ENCODE measurements around the gene LGR4. TPM values are rescaled to one million over a fixed set of nuclear protein-coding genes. Genes with fewer than 3 reads are reported as not detected.
"Not testable (repeated sequence)": the region's sequence is repeated elsewhere in the genome, so short reads cannot be mapped to it uniquely, and the experiment has no call there.

LGR4 gene
- total RNA-seq, 2 donors from 2014 or later = 0.05 to 0.30 TPM

DNA sequence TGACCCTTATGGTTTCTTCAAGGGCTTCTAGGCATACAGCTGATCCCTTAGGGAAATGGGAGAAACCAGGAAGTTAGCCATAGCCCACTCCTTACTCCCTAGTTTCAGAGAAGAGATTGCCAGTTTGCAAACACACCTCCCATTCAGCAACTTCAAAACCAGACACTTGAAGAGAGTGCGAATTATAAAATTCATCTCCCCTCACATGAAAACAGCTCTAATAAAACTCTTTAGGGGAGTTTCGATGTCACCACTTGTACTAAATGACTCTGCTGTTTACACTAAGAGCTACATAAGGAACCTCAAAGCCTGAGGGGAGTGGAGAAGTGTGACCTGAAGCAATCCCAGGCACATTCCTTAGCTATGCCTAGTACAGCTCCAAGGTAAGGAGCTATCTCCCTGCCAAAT is 8.3 kb downstream of the LGR4 start:
- ATAC-seq (replicated peaks in 1 of 2) (no peak), DNase-seq (no peak)
- Mint-ChIP-seq H3K4me3 (no peak overlapping the region), H3K9me3 (no peaks in the 10 kb centered on the region), H3K4me1 (ENCODE audit: low read depth) (no peaks in the 10 kb centered on the region), H3K27ac (no peak overlapping the region), H3K27me3 (ENCODE audit: low read depth) (peaks cover 17% of the 10 kb centered on the region), H3K36me3 (ENCODE audit: insufficient read depth in 2 of 2) (no peaks in the 10 kb centered on the region)

DNA sequence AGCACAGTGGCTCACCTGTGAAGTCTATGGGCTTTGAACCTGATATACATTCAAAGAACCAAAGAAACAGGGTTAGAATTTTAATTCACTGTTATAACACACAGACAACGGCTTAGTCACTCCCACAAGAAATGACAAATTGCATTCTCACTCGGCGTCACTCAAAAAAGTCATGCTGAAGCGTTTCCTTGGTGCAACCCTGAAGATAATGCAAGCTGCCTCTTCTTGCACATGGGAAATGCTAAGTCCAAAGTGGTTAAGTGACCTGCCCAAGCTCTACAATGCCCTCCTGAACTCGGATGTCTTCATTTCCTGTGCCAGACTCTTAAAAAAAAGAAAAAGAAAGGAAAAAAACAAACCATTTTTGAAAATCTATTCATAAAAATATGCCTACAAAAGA is 10.0 kb downstream of the LGR4 start:
- no peaks in the 10 kb centered on the region for H3K9me3 Mint-ChIP-seq
- no peaks in the 10 kb centered on the region for H3K36me3 Mint-ChIP-seq (ENCODE audit: insufficient read depth in 2 of 2)
- H3K4me3 Mint-ChIP-seq = no peak overlapping the region
- ATAC-seq (replicated peaks in 1 of 2) = no peak
- peaks cover under 1% of the 10 kb centered on the region for H3K27me3 Mint-ChIP-seq (ENCODE audit: low read depth)
- H3K4me1 Mint-ChIP-seq (ENCODE audit: low read depth) = no peaks in the 10 kb centered on the region
- no peak for DNase-seq
- H3K27ac Mint-ChIP-seq = no peak overlapping the region

DNA sequence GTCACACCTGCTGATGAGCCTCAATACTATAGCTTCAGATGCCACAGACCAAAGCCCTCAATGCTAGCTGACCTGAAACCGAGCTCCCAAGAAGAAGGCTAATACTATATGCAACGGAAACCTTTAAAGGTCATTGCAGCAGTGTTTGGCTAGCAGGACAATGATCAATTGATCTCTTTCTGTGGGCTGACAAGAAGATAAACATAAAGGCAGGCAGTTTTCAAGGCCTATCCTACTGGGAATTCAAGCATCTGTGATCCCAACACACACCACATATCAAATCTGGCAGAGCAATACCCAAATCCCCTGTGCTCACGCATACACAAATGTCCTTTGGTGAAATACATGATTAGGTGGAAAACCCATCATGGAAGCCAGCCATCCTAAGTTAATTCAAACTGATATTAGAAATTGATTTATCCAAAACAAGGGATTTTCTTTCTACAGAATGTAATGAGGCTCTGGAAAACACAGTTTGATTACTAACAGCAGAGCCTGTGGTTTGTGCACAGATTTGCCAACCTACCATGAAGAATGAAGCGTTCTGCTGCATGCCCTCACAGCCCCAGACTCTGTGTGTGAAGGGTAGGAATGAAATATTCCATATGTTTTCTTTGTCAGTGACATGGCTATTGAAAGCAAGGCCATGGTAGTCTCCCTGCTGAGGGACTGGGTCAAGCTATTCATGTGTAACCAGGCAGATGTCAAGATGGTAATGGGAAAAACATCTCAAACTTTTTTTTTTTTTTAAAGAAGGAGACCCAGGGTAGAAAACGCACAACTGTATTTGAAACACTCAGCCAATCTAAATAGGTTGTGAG is 12.2 kb downstream of the LGR4 start:
- Mint-ChIP-seq H3K27me3 (ENCODE audit: low read depth) (peaks cover 9% of the 10 kb centered on the region), H3K27ac (no peak overlapping the region), H3K4me1 (ENCODE audit: low read depth) (no peaks in the 10 kb centered on the region), H3K9me3 (no peaks in the 10 kb centered on the region), H3K4me3 (no peak overlapping the region), H3K36me3 (ENCODE audit: insufficient read depth in 2 of 2) (no peaks in the 10 kb centered on the region)
- DNase-seq (no peak), ATAC-seq (replicated peaks in 1 of 2) (no peak)

DNA sequence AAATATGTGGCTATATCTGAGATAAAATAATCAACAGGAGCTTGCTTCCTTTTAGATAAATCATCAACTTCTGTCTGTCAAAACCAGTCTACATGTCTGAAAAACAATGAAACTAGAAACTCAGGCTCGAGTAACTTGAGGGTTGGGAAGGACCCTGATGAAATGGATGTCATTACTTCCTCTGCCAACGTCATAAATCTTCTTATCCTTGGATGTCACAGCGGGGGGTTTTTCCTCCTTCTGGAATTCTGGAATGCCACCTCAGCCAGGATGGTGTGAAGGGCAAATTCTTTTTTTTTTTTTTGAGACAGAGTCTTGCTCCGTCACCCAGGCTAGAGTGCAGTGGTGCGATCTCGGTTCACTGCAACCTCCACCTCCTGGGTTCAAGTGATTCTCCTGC is 13.4 kb downstream of the LGR4 start:
- no peaks in the 10 kb centered on the region for H3K4me1 Mint-ChIP-seq (ENCODE audit: low read depth)
- H3K4me3 Mint-ChIP-seq = no peak overlapping the region
- no peak overlapping the region for H3K27ac Mint-ChIP-seq
- peaks cover 10% of the 10 kb centered on the region for H3K27me3 Mint-ChIP-seq (ENCODE audit: low read depth)
- DNase-seq (no peak), ATAC-seq (replicated peaks in 1 of 2) (no peak)
- H3K36me3 Mint-ChIP-seq (ENCODE audit: insufficient read depth in 2 of 2) = no peaks in the 10 kb centered on the region
- no peaks in the 10 kb centered on the region for H3K9me3 Mint-ChIP-seq

DNA sequence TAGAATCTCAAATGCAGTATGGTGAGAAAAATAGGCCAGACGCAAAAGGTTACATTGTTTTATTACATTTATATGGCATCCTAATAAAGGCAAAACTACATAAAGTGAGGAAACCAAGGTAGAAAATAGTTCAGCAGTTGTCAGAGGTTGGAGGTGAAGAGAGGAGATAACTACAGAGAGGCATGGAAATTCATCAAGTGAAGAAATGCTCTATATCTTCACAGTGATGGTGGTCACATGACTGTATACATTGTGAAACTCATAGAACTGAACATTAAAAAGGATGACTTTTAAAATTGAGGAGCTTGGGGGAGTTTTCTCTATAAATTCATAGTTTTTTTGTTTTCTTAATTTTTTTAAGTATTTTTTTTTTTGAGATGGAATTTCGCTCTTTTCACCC is 14.4 kb downstream of the LGR4 start:
- no peak overlapping the region for H3K27ac Mint-ChIP-seq
- peaks cover 0 to 1% of the 10 kb centered on the region in 2 donors for H3K9me3 Mint-ChIP-seq
- H3K36me3 Mint-ChIP-seq (ENCODE audit: insufficient read depth in 2 of 2) = no peaks in the 10 kb centered on the region
- no peak for ATAC-seq (replicated peaks in 1 of 2)
- H3K27me3 Mint-ChIP-seq (ENCODE audit: low read depth) = peaks cover 10% of the 10 kb centered on the region
- no peaks in the 10 kb centered on the region for H3K4me1 Mint-ChIP-seq (ENCODE audit: low read depth)
- no peak for DNase-seq
- no peak overlapping the region for H3K4me3 Mint-ChIP-seq

DNA sequence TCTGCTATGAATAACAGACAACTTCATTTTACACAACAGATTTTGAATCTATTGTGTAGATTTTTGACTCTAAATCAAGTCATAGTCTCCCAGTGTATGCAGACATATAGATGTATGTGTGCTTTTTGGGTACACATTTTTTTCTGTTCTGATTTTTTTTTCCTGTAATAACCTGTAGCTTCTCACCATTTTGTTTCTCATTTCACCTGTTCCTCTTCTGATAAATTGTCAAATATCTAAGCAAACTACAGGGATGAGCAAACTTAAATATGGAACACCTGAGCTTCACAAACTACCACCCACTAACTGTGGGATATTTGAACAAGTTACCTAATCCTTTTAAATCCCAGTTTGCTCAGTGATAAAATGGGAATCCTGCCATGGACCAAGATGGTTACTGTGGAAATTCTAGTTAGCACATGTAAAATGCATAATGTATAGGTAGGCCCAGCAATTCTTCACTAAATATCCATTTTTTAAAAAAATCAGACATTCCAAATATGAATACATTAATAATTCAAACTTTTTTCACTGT is 15.7 kb downstream of the LGR4 start:
- H3K4me1 Mint-ChIP-seq (ENCODE audit: low read depth) = no peaks in the 10 kb centered on the region
- DNase-seq (no peak), ATAC-seq (replicated peaks in 1 of 2) (no peak)
- no peak overlapping the region for H3K27ac Mint-ChIP-seq
- H3K27me3 Mint-ChIP-seq (ENCODE audit: low read depth) = peaks cover 10% of the 10 kb centered on the region
- H3K4me3 Mint-ChIP-seq = no peak overlapping the region
- H3K9me3 Mint-ChIP-seq = peaks cover 0 to 1% of the 10 kb centered on the region in 2 donors
- no peaks in the 10 kb centered on the region for H3K36me3 Mint-ChIP-seq (ENCODE audit: insufficient read depth in 2 of 2)

DNA sequence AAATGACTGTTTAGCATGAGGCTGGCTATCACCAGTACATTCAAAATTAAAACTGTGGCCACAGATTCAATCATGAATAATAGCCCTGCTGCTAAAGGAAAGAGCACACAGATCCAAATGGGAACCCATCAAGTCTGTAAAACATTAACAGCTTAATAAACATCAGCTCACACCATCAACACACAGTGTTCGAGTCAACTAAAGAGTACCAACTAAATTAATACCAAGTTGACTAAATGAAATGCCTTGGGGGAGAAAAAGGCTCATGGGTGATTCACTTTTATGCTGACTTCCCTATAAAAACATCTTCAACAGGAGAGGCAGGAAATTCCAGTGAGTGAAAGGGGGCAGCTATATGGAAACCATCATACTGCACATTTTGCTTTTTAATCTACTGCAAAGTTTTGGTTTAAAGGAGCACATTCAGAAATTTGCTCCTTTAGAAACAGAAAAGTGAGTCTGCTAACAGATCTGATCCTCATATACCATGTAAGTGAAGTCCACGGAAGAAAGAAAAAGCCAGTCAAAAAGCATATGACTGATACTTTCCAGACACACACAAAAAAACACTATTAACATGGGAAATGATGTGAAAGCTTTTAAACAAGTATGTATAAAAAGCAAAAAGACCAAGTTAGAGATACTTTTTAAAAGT is 16.3 kb downstream of the LGR4 start:
- Mint-ChIP-seq H3K9me3 (peaks cover 0 to 1% of the 10 kb centered on the region in 2 donors), H3K27me3 (ENCODE audit: low read depth) (peaks cover 10% of the 10 kb centered on the region), H3K4me3 (no peak overlapping the region), H3K4me1 (ENCODE audit: low read depth) (no peaks in the 10 kb centered on the region), H3K36me3 (ENCODE audit: insufficient read depth in 2 of 2) (no peaks in the 10 kb centered on the region), H3K27ac (no peak overlapping the region)
- ATAC-seq (replicated peaks in 1 of 2) = no peak
- no peak for DNase-seq

DNA sequence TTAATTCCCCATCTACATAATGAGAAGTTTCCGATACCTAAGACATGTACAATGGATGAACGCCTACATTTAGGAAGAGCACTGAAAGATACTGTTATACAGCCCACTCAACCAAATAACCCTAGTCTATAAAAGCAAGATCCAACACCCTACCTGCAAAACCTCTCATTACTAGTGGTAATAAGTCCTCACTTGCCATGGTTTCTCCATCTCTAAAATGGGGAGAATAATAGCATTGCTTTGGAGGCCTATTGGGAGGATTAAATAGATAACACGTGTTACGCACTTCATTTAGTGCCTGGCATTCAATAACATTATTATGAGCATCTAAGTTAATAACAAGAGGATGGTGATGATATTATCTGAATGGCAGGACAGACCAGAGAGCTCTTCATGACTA is 16.9 kb downstream of the LGR4 start:
- no peaks in the 10 kb centered on the region for H3K4me1 Mint-ChIP-seq (ENCODE audit: low read depth)
- no peak overlapping the region for H3K27ac Mint-ChIP-seq
- H3K27me3 Mint-ChIP-seq (ENCODE audit: low read depth) = peaks cover 10% of the 10 kb centered on the region
- DNase-seq = no peak
- H3K4me3 Mint-ChIP-seq = no peak overlapping the region
- ATAC-seq (replicated peaks in 1 of 2) = no peak
- H3K36me3 Mint-ChIP-seq (ENCODE audit: insufficient read depth in 2 of 2) = no peaks in the 10 kb centered on the region
- peaks cover 0 to 1% of the 10 kb centered on the region in 2 donors for H3K9me3 Mint-ChIP-seq

DNA sequence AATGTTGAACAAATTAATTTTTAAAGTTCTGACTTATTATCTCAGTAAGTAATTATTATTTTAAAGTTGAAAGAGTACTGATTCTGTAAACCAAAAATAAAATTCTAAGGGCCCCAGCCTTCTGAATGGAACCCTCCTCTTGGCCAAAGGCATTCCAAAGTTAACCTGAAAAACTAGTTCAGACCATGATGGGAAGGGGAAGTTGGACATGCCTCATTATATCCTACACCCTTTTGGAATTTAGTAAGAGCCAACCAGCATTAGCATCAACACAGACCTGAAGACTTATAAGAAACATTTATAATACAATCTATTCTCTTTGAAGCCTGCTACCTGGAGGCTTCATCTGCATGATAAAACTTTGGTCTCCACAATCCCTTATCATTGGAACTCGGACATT is 18.9 kb downstream of the LGR4 start:
- Mint-ChIP-seq H3K27me3 (ENCODE audit: low read depth) (peaks cover 10% of the 10 kb centered on the region), H3K9me3 (peaks cover 0 to 1% of the 10 kb centered on the region in 2 donors), H3K36me3 (ENCODE audit: insufficient read depth in 2 of 2) (no peaks in the 10 kb centered on the region), H3K4me3 (no peak overlapping the region), H3K27ac (peak overlapping the region; percentile 13), H3K4me1 (ENCODE audit: low read depth) (no peaks in the 10 kb centered on the region)
- DNase-seq = no peak
- ATAC-seq (replicated peaks in 1 of 2) = no peak

DNA sequence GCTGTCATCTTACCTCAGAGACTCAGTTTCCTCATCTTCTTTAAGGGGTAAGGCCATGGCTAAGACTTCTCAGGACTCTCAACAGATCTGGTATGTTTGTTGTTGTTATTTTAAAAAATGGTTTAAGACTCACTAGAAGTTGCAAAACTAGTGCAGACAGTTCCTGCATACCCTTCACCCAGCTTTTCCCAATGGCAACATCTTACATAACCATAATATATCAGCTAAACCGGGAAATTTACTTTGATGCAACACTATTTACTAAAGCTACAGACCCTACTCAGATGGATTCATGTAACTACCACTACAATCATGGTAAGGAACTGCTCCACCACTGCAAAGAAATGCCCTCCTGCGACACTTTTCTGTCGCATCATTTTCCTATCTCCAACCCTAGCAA is 20.4 kb downstream of the LGR4 start:
- no peak for ATAC-seq (replicated peaks in 1 of 2)
- peaks cover 0 to 1% of the 10 kb centered on the region in 2 donors for H3K9me3 Mint-ChIP-seq
- peaks cover 10% of the 10 kb centered on the region for H3K27me3 Mint-ChIP-seq (ENCODE audit: low read depth)

DNA sequence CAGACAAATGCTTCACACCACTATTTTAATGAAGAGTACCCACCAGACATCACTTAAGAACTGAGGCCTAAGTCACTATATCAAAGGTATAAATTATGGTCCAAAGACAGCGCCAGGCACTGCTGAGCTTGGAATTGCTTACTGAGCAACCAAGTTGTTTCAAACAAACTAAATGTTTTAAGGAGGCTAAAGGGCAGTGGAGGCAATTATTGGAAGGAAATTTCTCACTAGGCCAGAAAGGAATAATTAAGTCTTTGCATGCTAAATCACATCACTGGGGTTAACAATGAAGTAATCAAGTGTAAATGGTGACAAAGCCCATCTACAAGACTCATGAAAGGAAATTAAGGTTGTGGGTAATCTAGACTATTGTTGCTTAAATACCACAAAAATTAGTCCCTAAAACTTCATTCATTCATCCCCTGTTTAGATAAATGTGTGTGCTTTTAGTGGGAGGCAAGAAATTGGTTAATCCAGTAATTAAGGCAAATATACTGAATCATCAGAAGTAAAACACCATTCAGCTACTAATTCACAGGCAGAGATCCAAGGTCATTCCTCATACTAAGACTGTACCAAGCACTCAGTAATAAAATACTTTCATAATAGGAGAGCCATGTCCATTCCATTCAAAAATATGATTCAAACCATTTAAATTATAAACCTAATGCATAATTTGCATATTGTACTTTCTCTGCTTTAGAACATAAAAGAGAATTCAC is 21.2 kb downstream of the LGR4 start:
- ATAC-seq (replicated peaks in 1 of 2) (no peak), DNase-seq (no peak)
- H3K9me3 Mint-ChIP-seq = peaks cover 0 to 1% of the 10 kb centered on the region in 2 donors
- H3K4me3 Mint-ChIP-seq = no peak overlapping the region
- no peak overlapping the region for H3K27ac Mint-ChIP-seq
- no peaks in the 10 kb centered on the region for H3K36me3 Mint-ChIP-seq (ENCODE audit: insufficient read depth in 2 of 2)
- H3K4me1 Mint-ChIP-seq (ENCODE audit: low read depth) = no peaks in the 10 kb centered on the region
- H3K27me3 Mint-ChIP-seq (ENCODE audit: low read depth) = peaks cover 10% of the 10 kb centered on the region

More for the DNA sequence above, 20.4 kb downstream of the LGR4 start:
- H3K4me1 Mint-ChIP-seq (ENCODE audit: low read depth) = no peaks in the 10 kb centered on the region
- no peaks in the 10 kb centered on the region for H3K36me3 Mint-ChIP-seq (ENCODE audit: insufficient read depth in 2 of 2)
- H3K4me3 Mint-ChIP-seq = no peak overlapping the region
- no peak overlapping the region for H3K27ac Mint-ChIP-seq
- DNase-seq = no peak

DNA sequence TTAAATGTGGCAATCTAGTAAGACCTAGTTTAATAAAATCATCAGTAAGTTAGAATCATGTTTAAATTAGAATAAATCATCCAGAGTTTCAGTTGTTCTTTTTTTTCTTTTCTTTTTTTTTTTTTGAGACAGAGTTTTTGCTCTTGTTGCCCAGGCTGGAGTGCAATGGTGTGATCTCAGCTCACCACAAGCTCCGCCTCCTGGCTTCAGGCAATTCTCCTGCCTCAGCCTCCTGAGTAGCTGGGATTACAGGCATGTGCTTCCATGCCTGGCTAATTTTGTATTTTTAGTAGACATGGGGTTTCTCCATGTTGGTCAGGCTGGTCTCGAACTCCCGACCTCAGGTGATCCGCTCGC is 24.4 kb downstream of the LGR4 start:
- not testable (repeated sequence) for H3K4me1 Mint-ChIP-seq (ENCODE audit: low read depth); DNase-seq; H3K27ac Mint-ChIP-seq; H3K9me3 Mint-ChIP-seq; H3K36me3 Mint-ChIP-seq (ENCODE audit: insufficient read depth in 2 of 2); ATAC-seq (replicated peaks in 1 of 2); H3K4me3 Mint-ChIP-seq; H3K27me3 Mint-ChIP-seq (ENCODE audit: low read depth)

All from activated T-cell treated with anti-CD3 and anti-CD28 coated beads, Interleukin-2, amount 50 U/mL, for 72 hours (primary cell).